NK-92 treated with Interleukin-12 subunit alpha and Interleukin-12 subunit beta, amount 100 ng/mL, for 24 hours (cell line): ENCODE measurements around the gene NR2F2.

ENCODE experiments used
- DNase-seq: peaks from one replicate; lab custom pipeline; 2025; lab: John Stamatoyannopoulos, UW

Gene NR2F2

GRCh38 chr15:96320107-96320506, 10.4 kb upstream of the NR2F2 start:
- DNase-seq: no peak

- no peak for DNase-seq
Measured at GRCh38 chr15:96320703-96321638, 9.5 kb upstream of the NR2F2 start.

GRCh38 chr15:96321639-96322535, 8.6 kb upstream of the NR2F2 start:
- DNase-seq: no peak

GRCh38 chr15:96322536-96323318, 7.8 kb upstream of the NR2F2 start:
- DNase-seq: no peak

GRCh38 chr15:96323319-96324145, 7.0 kb upstream of the NR2F2 start:
- DNase-seq: no peak

- DNase-seq: no peak
Measured at GRCh38 chr15:96324192-96324895, 6.2 kb upstream of the NR2F2 start.

GRCh38 chr15:96324940-96325540, 5.5 kb upstream of the NR2F2 start:
- DNase-seq: no peak

GRCh38 chr15:96325541-96326327, 4.8 kb upstream of the NR2F2 start:
- no peak for DNase-seq

GRCh38 chr15:96326328-96327154, 4.0 kb upstream of the NR2F2 start:
- DNase-seq: no peak

- no peak for DNase-seq
Measured at GRCh38 chr15:96327155-96327741, 3.3 kb upstream of the NR2F2 start.

GRCh38 chr15:96328181-96328876, 2.2 kb upstream of the NR2F2 start:
- no peak for DNase-seq

- DNase-seq: no peak
Measured at GRCh38 chr15:96328877-96329195, 1.7 kb upstream of the NR2F2 start.

GRCh38 chr15:96329403-96329981, 1.0 kb upstream of the NR2F2 start:
- DNase-seq: no peak

- no peak for DNase-seq
Measured at GRCh38 chr15:96330064-96330449, 443 bp upstream of the NR2F2 start.

GRCh38 chr15:96331144-96331944, 844 bp downstream of the NR2F2 start:
- no peak for DNase-seq

GRCh38 chr15:96331945-96332636, 1.6 kb downstream of the NR2F2 start:
- no peak for DNase-seq
